HG02759 (cell line): ENCODE data around the gene CLEC9A.
"Not testable (repeated sequence)": the region's sequence is repeated elsewhere in the genome, so short reads cannot be mapped to it uniquely, and the experiment has no call there.

Source experiments
- ATAC-seq: cut with Tn5 transposase; IDR thresholded peaks from one replicate; pipeline ENCODE4 v1.9.1; 2021; ENCODE audit warnings: mild to moderate bottlenecking, moderate library complexity; ENCODE audit not compliant: unreplicated experiment

The CLEC9A gene

DNA sequence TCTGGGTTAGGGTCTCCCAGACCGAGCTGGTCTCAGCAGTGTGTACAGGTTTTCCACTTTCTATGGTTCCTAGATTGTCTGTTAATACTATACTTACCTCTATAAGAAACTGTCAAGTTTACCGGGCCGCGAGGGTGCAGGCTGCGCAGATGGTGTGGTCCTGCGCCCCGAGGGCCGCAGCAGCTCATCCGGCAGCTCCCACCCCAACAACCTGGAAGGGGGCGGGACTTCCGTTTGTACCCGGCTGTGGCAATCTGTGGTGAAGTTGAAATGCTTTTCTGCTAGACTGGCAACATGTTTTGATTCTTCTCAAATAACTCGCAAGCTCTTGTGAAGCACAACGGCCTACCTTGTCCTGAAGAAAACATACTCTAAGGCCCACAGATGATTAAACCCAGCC, at the start of gene CLEC9A:
TSS of gene CLEC9A (plus strand) at position 237 of the 400 bp plus-strand sequence. CDS start 22,006 bp downstream, outside the sequence.
- no peak for ATAC-seq

DNA sequence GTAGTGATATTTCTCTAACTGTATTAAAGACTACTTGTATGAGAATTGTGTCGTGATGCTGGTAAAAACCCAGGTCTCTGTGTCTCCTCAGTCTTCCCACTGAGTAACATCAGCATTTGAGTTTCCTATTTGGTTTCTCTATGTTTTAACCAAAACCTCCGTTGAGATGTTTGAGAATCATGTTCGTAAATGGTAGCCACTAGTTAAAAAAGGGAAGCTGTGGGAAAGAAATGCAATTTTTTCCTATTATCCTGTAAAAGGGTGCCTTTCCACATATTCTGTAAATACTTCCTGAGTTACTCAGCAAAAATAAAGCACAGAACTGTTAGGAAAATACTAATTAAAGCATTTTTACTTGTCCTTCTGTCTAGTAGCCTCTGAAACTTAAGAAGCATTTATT, 38.6 kb upstream of the CLEC9A start:
- ATAC-seq, result no peak

DNA sequence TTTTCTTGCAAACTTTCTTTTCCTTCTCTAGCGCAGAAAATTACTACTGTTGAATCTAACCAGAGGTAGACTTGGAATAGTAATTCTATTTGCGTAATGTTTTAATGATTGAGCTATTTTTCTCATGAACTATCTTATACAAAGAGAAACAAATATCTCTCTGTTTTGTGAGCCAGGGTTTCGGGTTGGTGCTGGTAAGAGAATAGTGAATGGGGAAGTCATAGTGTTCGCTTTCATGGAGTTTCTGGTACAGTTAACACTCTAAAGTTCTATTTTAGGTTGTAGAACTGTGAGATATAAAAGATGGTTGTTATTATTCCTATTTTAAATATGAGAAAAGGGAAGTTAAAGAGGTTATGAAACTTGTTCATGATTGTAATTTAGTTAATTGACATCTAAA, 38.2 kb upstream of the CLEC9A start:
- no peak for ATAC-seq

DNA sequence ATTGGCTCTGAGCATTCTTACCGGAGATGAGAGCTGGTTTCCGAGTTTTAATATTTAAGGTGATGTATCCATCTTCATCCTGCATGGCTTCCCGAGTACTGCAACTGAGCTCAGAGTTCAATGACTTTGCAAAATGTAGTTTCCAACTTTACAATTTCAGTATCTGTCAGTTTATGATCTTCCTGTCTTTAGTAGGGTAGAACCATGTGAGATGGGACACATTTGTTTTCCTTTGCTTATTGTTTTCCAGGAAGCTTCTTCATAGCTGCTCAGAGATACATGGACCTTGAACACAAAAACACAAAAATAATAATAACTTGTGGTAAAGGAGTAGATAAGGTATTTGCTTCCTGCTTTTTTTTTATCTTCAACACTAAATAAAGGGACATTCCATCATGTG, 31.5 kb upstream of the CLEC9A start, which contains the start of gene CLEC1B:
TSS of gene CLEC1B (minus strand) at position 106 of the 400 bp plus-strand sequence. CDS start at position 85, 21 bp downstream.
- ATAC-seq, result no peak

GRCh38 chr12:10001171-10001776, 29.2 kb upstream of the CLEC9A start:
- ATAC-seq, result no peak

GRCh38 chr12:10012630-10013330, 17.7 kb upstream of the CLEC9A start:
- ATAC-seq, result no peak

DNA sequence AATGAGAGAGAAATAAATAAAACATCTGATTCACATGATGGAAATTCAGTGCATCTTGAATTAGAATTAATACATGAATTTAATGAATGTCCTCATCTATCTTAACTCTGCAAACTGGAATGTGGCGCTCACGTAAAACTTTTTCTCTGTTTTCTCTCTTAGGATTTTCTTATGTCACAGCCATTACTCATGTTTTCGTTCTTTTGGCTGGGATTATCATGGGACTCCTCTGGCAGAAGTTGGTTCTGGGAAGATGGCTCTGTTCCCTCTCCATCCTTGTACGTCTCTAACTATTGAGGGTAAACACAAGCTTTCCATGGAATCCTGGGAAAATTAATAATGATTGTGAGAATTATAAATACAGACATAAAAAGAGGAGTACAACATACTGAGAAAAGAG, 15.0 kb upstream of the CLEC9A start:
- no peak for ATAC-seq

DNA sequence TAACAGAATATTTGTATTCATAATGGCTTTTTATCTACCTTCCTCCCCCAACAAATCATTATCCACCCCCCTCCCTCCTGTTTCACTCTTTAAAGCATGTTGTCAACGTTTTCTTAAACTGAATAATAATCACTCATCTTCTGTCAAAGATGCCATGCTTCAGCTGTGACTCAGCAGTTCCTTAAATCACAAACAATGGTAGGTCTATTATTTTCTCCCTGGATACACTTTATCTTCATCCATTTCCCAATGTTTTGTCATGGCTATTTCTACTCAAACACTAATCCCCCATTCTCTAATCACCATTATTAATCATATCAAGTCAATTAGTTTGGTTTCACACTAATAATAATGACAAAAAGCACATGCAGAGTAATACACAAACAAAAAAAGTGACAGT, 13.6 kb upstream of the CLEC9A start:
- no peak for ATAC-seq

- no peak for ATAC-seq
These were observed 12.1 kb upstream of the CLEC9A start for GRCh38 chr12:10018386-10018785.

- no peak for ATAC-seq
These were observed 9.1 kb upstream of the CLEC9A start for GRCh38 chr12:10021342-10021741.

DNA sequence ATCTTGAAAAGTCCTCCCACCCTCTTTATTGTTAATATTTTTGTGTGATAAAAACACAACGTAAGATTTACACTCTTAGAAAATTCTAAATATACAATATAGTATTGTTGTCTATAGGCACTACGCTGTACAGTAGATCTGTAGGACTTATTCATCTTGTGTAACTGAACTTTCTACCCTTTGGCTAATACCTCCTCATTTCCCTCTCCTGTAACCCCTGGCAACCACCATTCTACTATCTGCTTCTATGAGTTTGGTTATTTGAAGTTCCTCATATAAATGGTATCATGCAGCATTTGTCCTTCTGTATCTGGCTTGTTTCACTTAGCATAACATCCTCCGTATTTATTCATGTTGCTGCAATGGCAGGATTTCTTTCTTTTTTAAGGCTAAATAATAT, 5.2 kb upstream of the CLEC9A start:
- ATAC-seq, result no peak

GRCh38 chr12:10026666-10027065, 3.8 kb upstream of the CLEC9A start:
- not testable (repeated sequence) for ATAC-seq

DNA sequence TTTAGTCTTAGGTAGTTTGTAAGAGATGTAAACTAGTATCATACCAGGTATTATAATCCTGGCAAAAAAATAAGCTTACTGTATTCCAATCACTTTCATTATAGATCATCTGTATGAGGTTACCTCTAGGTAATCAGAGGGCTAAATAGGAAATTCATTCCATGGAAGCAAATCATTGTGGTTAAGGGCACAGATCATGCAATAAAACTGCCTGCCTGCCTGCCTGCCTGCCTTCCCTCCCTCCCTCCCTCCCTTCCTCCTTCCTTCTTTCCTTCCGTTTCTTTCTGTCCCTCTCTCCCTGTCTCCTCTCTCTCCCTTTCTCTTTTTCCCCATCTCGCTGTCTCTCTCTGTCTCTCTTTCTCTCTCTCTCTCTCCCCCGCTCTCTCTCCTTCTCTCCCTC, 3.2 kb upstream of the CLEC9A start:
- ATAC-seq, result no peak

GRCh38 chr12:10027721-10028120, 2.8 kb upstream of the CLEC9A start:
- ATAC-seq, result no peak

GRCh38 chr12:10031321-10031720, 839 bp downstream of the CLEC9A start:
- ATAC-seq, result no peak

GRCh38 chr12:10031771-10032175, 1.3 kb downstream of the CLEC9A start:
- ATAC-seq, result no peak

DNA sequence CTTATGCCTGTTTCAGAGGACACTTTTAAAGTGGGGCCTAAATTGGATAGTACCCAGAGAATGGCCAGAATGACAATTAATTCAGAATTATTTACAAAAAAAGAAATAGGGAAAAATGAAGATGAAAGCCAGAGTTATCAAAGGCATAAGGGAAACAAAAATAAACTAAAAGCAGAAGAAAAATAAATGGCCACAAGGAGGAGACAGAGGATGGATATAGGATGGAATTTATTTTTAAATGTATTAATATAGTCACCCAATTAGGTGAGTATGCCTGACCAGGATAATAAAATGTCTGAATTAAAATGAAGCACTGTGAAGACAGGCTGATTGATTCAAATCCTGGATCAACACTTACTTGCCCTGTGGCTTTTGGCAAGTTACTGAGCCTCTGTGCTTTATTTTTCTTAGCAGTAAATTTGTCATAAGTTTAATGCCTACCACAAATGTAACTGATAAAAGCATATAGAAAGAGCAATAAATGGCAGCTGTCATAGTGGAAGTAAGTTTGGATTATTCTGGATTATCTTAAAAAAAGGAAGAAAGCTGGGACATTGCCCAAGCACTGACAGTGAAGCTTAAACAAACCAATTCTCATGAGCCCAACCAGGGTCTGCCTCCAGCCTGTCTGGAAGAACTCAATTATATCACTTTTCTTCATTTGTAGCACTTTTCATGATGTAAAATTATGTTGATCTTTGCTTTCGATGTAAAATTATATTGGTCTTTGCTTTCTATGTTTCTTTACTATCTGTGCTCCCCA, 3.5 kb downstream of the CLEC9A start:
- ATAC-seq, result no peak

- no peak for ATAC-seq
These were observed 11.7 kb downstream of the CLEC9A start for GRCh38 chr12:10042167-10042566.

GRCh38 chr12:10048526-10048925, 18.0 kb downstream of the CLEC9A start:
- no peak for ATAC-seq

- peak; percentile 66 for ATAC-seq
These were observed 21.9 kb downstream of the CLEC9A start for GRCh38 chr12:10052193-10052913.

GRCh38 chr12:10058387-10058786, 27.9 kb downstream of the CLEC9A start:
- no peak for ATAC-seq
